K562 (cell line): ENCODE results near the gene SCGB1A1. TPM values are rescaled to one million over a fixed set of nuclear protein-coding genes. Genes with fewer than 3 reads are reported as not detected.

Experiments used
- ATAC-seq: fragments of 200-7000 bp; cut with Tn5 transposase; 3 replicates; pipeline ENCODE4 v1.9.1; 2020; ENCODE audit warnings: moderate library complexity
- BruUV-seq: library from RNA; stranded (reverse); fragments of 400-500 nt; replicated peaks from 2 replicates; lab custom pipeline; 2021; lab: Mats Ljungman, UMichigan
- CTCF ChIA-PET: fragments of 300-600 bp; formaldehyde crosslinking; extraction: SDS; loops from one replicate; lab custom pipeline; 2021; ENCODE audit warnings: low intra/inter-chr PET ratio; lab: Yijun Ruan, JAX
- POLR2A ChIA-PET: fragments of 300-600, 350-650 bp; sonication (Branson Sonifier 250); formaldehyde crosslinking; extraction: SDS; loops from one replicate; lab custom pipeline; 2021; ENCODE audit warnings: antibody characterized with exemption, inconsistent platforms; lab: Yijun Ruan, JAX
- DNase-seq, 4 experiments: peaks; one replicate each; pipeline versions ENCODE4 v3.0.0 to v3.0.0-alpha.2; 2011 to 2018; ENCODE audit warnings: low spot score in 3 of 4, mixed read lengths in 3 of 4; ENCODE audit errors: extremely low read depth in 1 of 4
- FAIRE-seq: peaks from 2 replicates; lab custom pipeline; 2011; peaks lifted over from hg19 to GRCh38; lab: Jason Lieb, UNC
- H2AFZ ChIP-seq: 2 replicates; pipeline ENCODE4 v1.6.0; 2011; ENCODE audit warnings: low read depth, low read length, control low read depth, inconsistent platforms
- H3K27ac ChIP-seq: fragments of 200-600 bp; 3 replicates; pipeline ENCODE4 v1.8.0; 2011; ENCODE audit warnings: low read depth, mild to moderate bottlenecking, control low read depth, inconsistent platforms, low read length, moderate library complexity, mixed read lengths; ENCODE audit errors: extremely low read depth
- H3K27me3 ChIP-seq, 2 experiments: fragments of 300-600 bp in 1 of 2; 2 replicates in 1 of 2; 3 replicates in 1 of 2; pipeline versions ENCODE4 v1.6.0 to v1.8.0; 2011; ENCODE audit warnings: inconsistent platforms in 2 of 2, low read length in 2 of 2, mild to moderate bottlenecking in 1 of 2, mixed read lengths in 1 of 2, moderate library complexity in 1 of 2; ENCODE audit not compliant: control insufficient read depth in 2 of 2, insufficient read depth in 2 of 2
- H3K36me3 ChIP-seq: fragments of 300-600 bp; 3 replicates; pipeline ENCODE4 v1.8.0; 2011; ENCODE audit warnings: mild to moderate bottlenecking, low read length, inconsistent platforms; ENCODE audit not compliant: control insufficient read depth, insufficient read depth
- H3K4me1 ChIP-seq, 2 experiments: fragments of 200-600 bp in 1 of 2; replicated peaks in 1 of 2; 2 replicates in 1 of 2; 3 replicates in 1 of 2; pipeline versions ENCODE4 v1.5.1 to v1.8.0; 2011; ENCODE audit warnings: inconsistent platforms in 2 of 2, low read length in 2 of 2, mild to moderate bottlenecking in 1 of 2, mixed read lengths in 1 of 2, moderate library complexity in 1 of 2; ENCODE audit not compliant: control insufficient read depth in 2 of 2, insufficient read depth in 2 of 2
- H3K4me2 ChIP-seq: 2 replicates; pipeline ENCODE4 v1.6.1; 2011; ENCODE audit warnings: low read length, control low read depth, inconsistent platforms, mixed read lengths; ENCODE audit not compliant: insufficient read depth
- H3K4me3 ChIP-seq: fragments of 200-600 bp; sonication (generic), shearing (Covaris generic); 2 replicates; pipeline ENCODE4 v1.5.1; 2016; ENCODE audit warnings: control low read depth, inconsistent platforms
- H3K79me2 ChIP-seq: fragments of 200-600 bp; 3 replicates; pipeline ENCODE4 v1.8.0; 2011; ENCODE audit warnings: low read length, inconsistent platforms; ENCODE audit not compliant: control insufficient read depth, insufficient read depth
- H3K9ac ChIP-seq, 2 experiments: 2 replicates each; pipeline versions ENCODE4 v1.6.0 to v1.6.1; 2011; ENCODE audit warnings: low read depth in 2 of 2, low read length in 2 of 2, control low read depth in 1 of 2, inconsistent platforms in 1 of 2, mild to moderate bottlenecking in 1 of 2, mixed read lengths in 1 of 2; ENCODE audit not compliant: insufficient read depth in 1 of 2
- H3K9me1 ChIP-seq: one replicate; pipeline ENCODE4 v1.6.0; 2011; ENCODE audit warnings: inconsistent platforms, mild to moderate bottlenecking, low read length, moderate library complexity; ENCODE audit not compliant: control insufficient read depth, insufficient read depth
- H3K9me3 ChIP-seq: replicated peaks from 2 replicates; pipeline ENCODE4 v1.5.1; 2011; ENCODE audit warnings: low read depth, low read length, inconsistent platforms; ENCODE audit not compliant: control insufficient read depth, insufficient read depth
- H4K20me1 ChIP-seq: replicated peaks from 2 replicates; pipeline ENCODE4 v1.6.1; 2011; ENCODE audit warnings: low read length, inconsistent platforms, mixed read lengths; ENCODE audit not compliant: control insufficient read depth, insufficient read depth
- ARID1B ChIP-seq: fragments of 450-650 bp; IDR thresholded peaks from 2 replicates; pipeline ENCODE4 v1.6.1; 2016; ENCODE audit warnings: antibody characterized with exemption, mild to moderate bottlenecking, inconsistent platforms
- CEBPB ChIP-seq: fragments of 450-650 bp; IDR thresholded peaks from 2 replicates; pipeline ENCODE4 v1.6.1; 2016; ENCODE audit warnings: missing genetic modification characterization, missing compliant biosample characterization
- GATAD2A ChIP-seq: fragments of 450-650 bp; IDR thresholded peaks from 2 replicates; pipeline ENCODE4 v1.6.1; 2017
- JUN ChIP-seq, 2 experiments: sonication (generic) in 1 of 2; formaldehyde crosslinking in 1 of 2; IDR thresholded peaks; 2 replicates each; pipeline versions ENCODE4 v1.6.1 to v1.8.0; 2012 to 2022; ENCODE audit warnings: borderline replicate concordance in 2 of 2, mild to moderate bottlenecking in 2 of 2, improper control_type of control experiment in 1 of 2, low read depth in 1 of 2, low read length in 1 of 2, missing genetic modification reagents in 1 of 2
- KDM4B ChIP-seq, 2 experiments: fragments of 450-650 bp in 1 of 2; sonication (generic) in 1 of 2; IDR thresholded peaks; 2 replicates each; pipeline ENCODE4 v1.6.1; 2016 to 2017; ENCODE audit warnings: borderline replicate concordance in 2 of 2, antibody characterized with exemption in 1 of 2, low read depth in 1 of 2, mild to moderate bottlenecking in 1 of 2
- KDM5B ChIP-seq: fragments of 200-600 bp; sonication (generic); IDR thresholded peaks from 2 replicates; pipeline ENCODE4 v1.6.1; 2012; ENCODE audit warnings: low read depth, mild to moderate bottlenecking, moderate library complexity, low read length, control low read depth, inconsistent platforms; ENCODE audit not compliant: insufficient replicate concordance
- LCOR ChIP-seq: sonication (generic); formaldehyde crosslinking; IDR thresholded peaks from 2 replicates; pipeline ENCODE4 v1.8.0; 2022; ENCODE audit warnings: mild to moderate bottlenecking, missing genetic modification reagents
- MTA1 ChIP-seq: fragments of 450-650 bp; IDR thresholded peaks from 2 replicates; pipeline ENCODE4 v1.6.1; 2017; ENCODE audit warnings: borderline replicate concordance
- POLR2A ChIP-seq: fragments of 450-650 bp; conservative IDR thresholded peaks from 2 replicates; pipeline ENCODE4 v1.6.1; 2016
- RAD51 ChIP-seq: fragments of 450-650 bp; IDR thresholded peaks from 2 replicates; pipeline ENCODE4 v1.7.1; 2016; ENCODE audit warnings: low read depth, mild to moderate bottlenecking, borderline replicate concordance
- RBFOX2 ChIP-seq: fragments of 200-400 bp; formaldehyde crosslinking; IDR thresholded peaks from 2 replicates; pipeline ENCODE4 v1.6.1; 2017; ENCODE audit warnings: low read depth, mild to moderate bottlenecking, low read length, moderate library complexity
- SMAD2 ChIP-seq: fragments of 150-350 bp; IDR thresholded peaks from 2 replicates; pipeline ENCODE4 v1.6.1; 2014; ENCODE audit warnings: low read depth, mild to moderate bottlenecking, low read length
- ZFP36 ChIP-seq: fragments of 150-350 bp; IDR thresholded peaks from 2 replicates; pipeline ENCODE4 v1.6.1; 2018; ENCODE audit warnings: low read length, low read depth; ENCODE audit not compliant: partially characterized antibody
- ZNF589 ChIP-seq: fragments of 200-800 bp; sonication (Bioruptor generic); IDR thresholded peaks from 2 replicates; pipeline ENCODE4 v1.6.1; 2016; ENCODE audit warnings: low read depth, missing genetic modification characterization, missing compliant biosample characterization
- WGBS: fragments of 100-300 bp; shearing (Covaris generic); methylation state at CpG from one replicate; pipeline ENCODE4 v1.1.6; 2016; ENCODE audit warnings: low coverage, mixed read lengths; ENCODE audit not compliant: insufficient coverage; ENCODE audit errors: missing lambda C conversion rate; 5-methylcytosine and 5-hydroxymethylcytosine counted together
- in situ Hi-C: fragments of 300-500 bp; cut with MboI; formaldehyde crosslinking; loops from 4 replicates; pipeline ENCODE4 v1.15.0; 2018; ENCODE audit warnings: inconsistent platforms, mixed read lengths
- intact Hi-C: fragments of 100-400 bp; cut with micrococcal nuclease; formaldehyde crosslinking; loops from 2 replicates; pipeline ENCODE4 v1.14.2; 2022
- polyA plus RNA-seq, 8 experiments: library from polyadenylated mRNA; depleted of rRNA in 4 of 8; stranded (reverse) in 5 of 8; unstranded in 3 of 8; fragments of >200 nt; fragmentation: Nextera tagmentation in 2 of 8; fragmentation: Illumina TruSeq in 1 of 8; extraction: Ambion mirVana in 2 of 8; extraction: Trizol in 1 of 8; gene quantifications; 2 replicates each; pipeline versions ENCODE4 v1.2.1 to v1.2.3, GENCODE V29; 2011 to 2014; ENCODE audit warnings: inconsistent platforms in 1 of 8, missing spikeins in 1 of 8
- total RNA-seq, 7 experiments: library from RNA; depleted of rRNA in 6 of 7; stranded (reverse); fragments of >200 nt in 6 of 7; fragmentation: Illumina TruSeq in 2 of 7; extraction: Trizol in 2 of 7; gene quantifications; 2 replicates each; pipeline versions ENCODE4 v1.2.1 to v1.2.3, GENCODE V29; 2011 to 2021; ENCODE audit warnings: low replicate concordance in 1 of 7

SCGB1A1 gene
- total and polyA plus RNA-seq, 9 of the 15 experiments (the other 6 are each of a cell fraction or from before 2014, with no cell fraction given): 0.55 TPM; not detected in 8

DNA sequence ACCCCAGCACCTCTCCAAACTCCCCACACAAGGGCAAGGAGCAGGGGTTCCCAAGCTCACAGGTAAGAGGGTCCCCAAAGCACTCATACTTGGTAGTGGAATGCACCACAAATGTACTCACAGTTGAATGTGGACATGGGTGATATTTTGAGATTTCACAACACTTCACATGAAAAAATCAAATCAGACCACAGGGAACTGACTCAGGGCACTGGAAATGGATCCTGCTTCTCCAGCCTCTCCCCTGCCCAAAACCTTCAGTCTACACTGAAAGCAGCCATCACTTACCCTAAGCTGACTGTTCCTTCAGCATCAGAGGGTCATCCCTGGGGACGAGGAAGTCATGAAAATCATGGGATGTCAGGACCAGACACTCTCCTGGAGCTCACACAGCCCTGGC lies 40.2 kb downstream of the SCGB1A1 start:
- Histone ChIP-seq H4K20me1 (no peaks in the 10 kb centered on the region), H3K9me1 (no peaks in the 10 kb centered on the region), H3K36me3 (no peaks in the 10 kb centered on the region), H3K4me2 (no peak overlapping the region), H3K79me2 (no peaks in the 10 kb centered on the region), H3K4me1 (peaks cover 37 to 50% of the 10 kb centered on the region in 2 experiments), H2AFZ (peak overlapping the region; percentile 89; the same call in 1 of the 2 replicates), H3K9me3 (no peaks in the 10 kb centered on the region), H3K27ac (peak overlapping the region; percentile 79), H3K9ac (peak overlapping the region in 1 of 2 experiments; percentile 31; a peak in 1 of 4 replicates), H3K27me3 (no peaks in the 10 kb centered on the region), H3K4me3 (no peak overlapping the region)
- ATAC-seq: no peak
- ChIA-PET POLR2A (interaction anchor here (0.9 to 2.7 kb wide), 7 partner anchors 8 to 114 kb away, joined by 4 to 12 read pairs (median 6); no protein-coding TSS in a partner anchor), CTCF (no interaction called here)
- no peak for DNase-seq
- intact Hi-C loops: no loop called here
- 71% methylated on average over 1 of the region's 1 CpG for WGBS
- FAIRE-seq: no peak
- no peak for TF ChIP-seq MTA1
- TF ChIP-seq CEBPB (tag): peak; percentile 62
- no TSS peak for BruUV-seq
- in situ Hi-C loops: no loop called here

DNA sequence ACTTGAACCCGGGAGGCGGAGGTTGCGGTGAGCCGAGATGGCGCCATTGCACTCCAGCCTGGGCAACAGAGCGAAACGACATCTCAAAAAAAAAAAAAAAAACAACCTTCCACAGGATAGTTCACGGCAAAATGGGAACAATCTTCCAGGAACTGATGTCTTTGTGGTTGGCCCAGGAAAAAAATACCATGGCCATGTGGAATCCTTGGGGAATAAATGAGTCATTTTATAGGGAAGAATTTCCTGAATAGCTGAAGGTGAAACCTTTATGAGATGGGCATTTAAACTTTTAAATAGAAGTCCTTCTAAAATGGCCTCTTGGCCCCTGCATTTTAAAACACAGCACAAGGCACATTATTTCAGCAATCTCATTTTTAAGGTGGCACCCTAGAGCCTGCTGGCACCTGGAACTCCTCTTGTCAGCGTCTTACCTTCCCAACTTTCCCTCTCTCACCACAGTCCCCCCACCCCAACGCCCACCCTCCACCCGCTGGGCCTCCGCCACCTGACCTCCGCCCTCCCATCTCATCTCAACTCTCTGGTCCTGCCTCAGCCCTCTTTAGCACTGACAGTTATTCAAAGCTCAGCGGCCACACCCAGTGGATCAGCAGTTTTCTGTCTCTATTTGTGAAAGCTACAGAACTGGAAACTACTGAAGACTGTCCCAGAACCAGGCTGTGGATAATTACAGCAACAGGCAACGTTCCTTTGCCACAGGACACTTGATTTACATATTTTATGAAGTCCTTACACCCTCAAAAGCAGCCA lies 43.1 kb downstream of the SCGB1A1 start:
- POLR2A ChIA-PET: interaction anchor here (0.6 to 3.0 kb wide), 7 partner anchors 11 to 419 kb away, joined by 3 to 18 read pairs (median 4); partner anchors contain the start of gene SLC3A2
- Histone ChIP-seq H4K20me1 (no peaks in the 10 kb centered on the region), H2AFZ (peak overlapping the region; percentile 82), H3K9ac (peak overlapping the region in 1 of 2 experiments; percentile 65; a peak in 2 of 4 replicates), H3K4me1 (peaks cover 50 to 63% of the 10 kb centered on the region in 2 experiments), H3K27me3 (no peaks in the 10 kb centered on the region), H3K79me2 (no peaks in the 10 kb centered on the region), H3K9me1 (no peaks in the 10 kb centered on the region), H3K27ac (peak overlapping the region; percentile 83), H3K9me3 (no peaks in the 10 kb centered on the region), H3K4me2 (peak overlapping the region; percentile 77), H3K36me3 (no peaks in the 10 kb centered on the region), H3K4me3 (no peak overlapping the region)
- BruUV-seq: no TSS peak
- peak; percentile 83 for ATAC-seq
- peak; percentile 52 to 86 (median 62) for DNase-seq
- intact Hi-C loops: no loop called here
- FAIRE-seq: peak; percentile 71
- 3% methylated on average over 8 of the region's 15 CpGs for WGBS
- CTCF ChIA-PET: no interaction called here
- in situ Hi-C loops: no loop called here
- no peak for TF ChIP-seq SMAD2
- TF ChIP-seq ZFP36: peak; percentile 38
- TF ChIP-seq RAD51: peak; percentile 16; the same call in 1 of the 2 replicates
- 0 out of 2 replicates have a peak, but pooled peaks have one; percentile 15 for TF ChIP-seq GATAD2A
- 0 out of 2 replicates have a peak, but pooled peaks have one; percentile 22 for TF ChIP-seq LCOR (CRISPR knock-in tag)
- TF ChIP-seq KDM4B (IDR thresholded peaks at IDR 0.05; ENCODE audit: borderline replicate concordance in 2 of 2, low read depth in 1 of 2): no peak
- TF ChIP-seq KDM5B: peak; percentile 54
- TF ChIP-seq POLR2A: 0 out of 2 replicates have a peak, but pooled peaks have one; percentile 30
- TF ChIP-seq ZNF589: 0 out of 2 replicates have a peak, but pooled peaks have one; percentile 41
- TF ChIP-seq JUN (IDR thresholded peaks at IDR 0.05; ENCODE audit: borderline replicate concordance, low read depth, low read length): 0 out of 2 replicates have a peak, but pooled peaks have one; percentile 6
- TF ChIP-seq JUN (CRISPR knock-in tag; IDR thresholded peaks at IDR 0.05; ENCODE audit: borderline replicate concordance): no peak
- 0 out of 2 replicates have a peak, but pooled peaks have one; percentile 16 for TF ChIP-seq RBFOX2
- peak; percentile 35 for TF ChIP-seq ARID1B
